GM21576 (cell line): ENCODE results near the gene UBE2E2.
"Not testable (repeated sequence)": the region's sequence is repeated elsewhere in the genome, so short reads cannot be mapped to it uniquely, and the experiment has no call there.

Source experiments
- ATAC-seq: cut with Tn5 transposase; IDR thresholded peaks from one replicate; pipeline ENCODE4 v1.9.1; 2021; ENCODE audit warnings: mild to moderate bottlenecking, moderate library complexity; ENCODE audit not compliant: unreplicated experiment

Gene UBE2E2

DNA sequence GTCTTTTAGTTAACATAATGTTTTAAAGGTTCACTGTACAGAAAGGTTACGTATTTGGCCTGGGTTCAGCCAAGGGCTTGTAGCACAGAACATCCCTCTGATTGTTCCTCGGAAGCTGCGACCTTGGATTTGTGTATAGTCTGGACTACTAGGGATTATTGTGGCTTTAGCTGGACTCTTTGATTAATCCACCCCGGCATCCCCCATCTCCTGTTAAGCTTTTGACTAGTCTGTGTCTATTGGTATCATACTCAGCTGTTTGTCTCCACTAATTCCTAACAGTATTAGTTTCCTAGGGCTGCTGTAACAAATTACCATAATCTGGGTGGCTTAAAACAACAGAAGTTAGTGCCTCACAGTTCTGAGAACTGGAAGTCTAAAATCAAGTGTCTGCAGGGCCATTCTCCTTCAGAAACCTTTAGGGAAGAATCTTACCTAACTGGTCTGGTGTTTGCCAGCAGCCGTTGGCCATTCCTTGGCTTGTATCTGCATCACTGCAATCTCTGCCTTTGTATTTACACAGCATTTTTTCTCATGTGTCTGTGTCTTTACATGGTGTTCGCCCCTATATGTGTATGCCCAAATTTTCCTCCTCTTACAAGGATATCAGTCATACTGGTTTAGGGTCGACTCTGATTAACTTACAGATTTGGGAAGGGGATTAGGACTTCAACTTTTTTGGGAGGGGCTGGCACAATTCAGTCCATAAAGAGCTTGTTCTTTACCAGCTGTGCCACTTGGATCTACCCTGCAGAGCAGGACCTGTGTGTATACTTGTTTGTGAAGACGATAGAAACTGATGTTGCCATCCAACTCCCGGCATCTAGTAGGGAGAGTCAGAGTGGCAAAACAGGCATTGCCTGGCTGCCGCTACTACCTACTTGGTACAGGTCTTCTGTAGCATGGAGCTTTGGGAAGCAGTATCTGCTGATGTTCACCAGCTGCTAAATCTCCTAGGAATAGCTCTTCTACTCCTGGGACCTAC lies 117.8 kb downstream of the UBE2E2 start:
- ATAC-seq, result no peak

DNA sequence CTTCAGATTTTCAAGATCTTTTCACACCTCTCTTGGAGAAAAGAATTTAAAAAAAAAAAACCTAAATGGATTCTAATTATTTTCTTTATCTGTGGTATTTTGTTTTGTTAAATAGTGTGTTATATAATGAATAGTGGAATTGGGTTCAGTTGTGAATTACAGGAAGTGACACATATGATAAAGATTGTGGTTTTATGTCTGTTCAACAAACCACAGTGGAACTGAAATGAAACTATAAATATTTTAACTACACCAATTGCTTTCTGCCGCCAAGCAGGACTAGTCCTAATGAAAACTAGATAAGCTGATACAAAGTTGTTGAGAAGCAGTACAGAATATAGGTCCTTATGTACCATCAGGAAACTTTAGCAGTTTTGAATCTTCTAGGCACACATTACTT lies 121.6 kb downstream of the UBE2E2 start:
- peak; percentile 53 for ATAC-seq

GRCh38 chr3:23325466-23326065 lies 122.4 kb downstream of the UBE2E2 start:
- ATAC-seq, result peak; percentile 65

DNA sequence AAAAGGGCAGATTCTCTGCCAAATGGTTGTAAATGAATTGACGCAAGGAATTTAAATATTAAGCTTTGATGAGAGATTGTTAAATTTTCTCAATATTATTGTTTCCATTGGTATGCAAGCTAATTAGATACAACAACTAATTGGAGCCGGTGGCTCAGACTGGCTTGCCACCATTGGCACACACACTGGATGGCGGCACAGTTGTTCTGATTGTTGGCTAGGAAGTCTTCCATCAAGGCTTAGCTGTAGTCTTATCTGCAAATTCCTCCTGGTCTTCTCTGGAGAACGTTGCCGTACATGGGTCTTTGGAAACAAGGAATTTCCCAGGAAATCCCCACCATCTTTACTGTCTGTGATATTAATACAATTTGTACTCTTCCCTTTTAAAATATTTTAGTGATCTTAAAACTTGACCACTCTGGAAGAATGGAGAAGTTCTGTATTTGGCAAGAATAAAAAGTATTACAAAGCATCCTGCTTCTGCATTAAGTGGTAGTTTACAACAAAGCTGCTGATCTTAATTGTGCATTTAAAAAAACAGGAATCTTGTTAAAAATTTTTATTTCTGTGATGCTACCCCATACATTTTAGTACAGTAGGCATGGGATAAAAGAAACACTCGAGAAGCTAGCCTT lies 126.5 kb downstream of the UBE2E2 start:
- no peak for ATAC-seq

DNA sequence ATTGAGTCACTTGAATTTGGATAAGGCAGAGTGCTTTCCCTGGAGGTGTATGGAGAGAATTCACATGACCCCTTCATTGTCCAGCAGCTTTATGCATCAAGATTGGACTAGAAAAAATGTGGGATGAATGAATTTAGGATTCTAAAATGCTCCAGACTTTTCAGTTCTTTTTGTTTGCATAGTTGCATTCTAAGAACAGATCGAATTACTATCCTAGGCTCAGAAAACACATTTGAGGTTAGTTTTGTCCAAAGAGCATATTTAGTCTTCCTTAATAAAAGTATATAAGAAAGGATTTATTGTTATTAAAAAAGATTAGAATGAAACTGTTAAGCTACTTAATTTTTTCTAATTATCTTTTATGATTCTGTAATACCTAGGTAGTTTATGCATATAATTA lies 127.4 kb downstream of the UBE2E2 start:
- no peak for ATAC-seq

- ATAC-seq, result no peak
Measured at GRCh38 chr3:23331141-23331935, 128.2 kb downstream of the UBE2E2 start.

GRCh38 chr3:23333633-23334032 lies 130.5 kb downstream of the UBE2E2 start:
- ATAC-seq, result no peak

DNA sequence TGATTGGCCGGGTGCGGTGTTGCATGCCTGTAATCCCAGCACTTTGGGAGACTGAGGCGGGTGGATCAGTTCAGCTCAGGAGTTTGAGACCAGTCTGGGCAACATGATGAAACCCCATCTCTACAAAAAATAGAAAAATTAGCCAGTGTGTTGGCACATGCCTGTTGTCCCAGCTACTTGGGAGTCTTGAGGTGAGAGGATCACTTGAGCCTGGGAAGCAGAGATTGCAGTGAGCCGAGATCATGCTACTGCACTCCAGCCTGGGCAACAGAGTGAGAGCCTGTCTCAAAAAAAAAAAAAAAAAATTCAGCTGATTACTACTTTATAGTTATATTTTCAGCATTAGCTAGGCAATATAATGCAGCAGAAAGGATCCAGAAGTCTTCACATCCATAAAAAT lies 133.7 kb downstream of the UBE2E2 start:
- not testable (repeated sequence) for ATAC-seq

- peak; percentile 74 for ATAC-seq
Measured at GRCh38 chr3:23341147-23341838, 138.2 kb downstream of the UBE2E2 start.

GRCh38 chr3:23342343-23342742 lies 139.2 kb downstream of the UBE2E2 start:
- ATAC-seq, result no peak

DNA sequence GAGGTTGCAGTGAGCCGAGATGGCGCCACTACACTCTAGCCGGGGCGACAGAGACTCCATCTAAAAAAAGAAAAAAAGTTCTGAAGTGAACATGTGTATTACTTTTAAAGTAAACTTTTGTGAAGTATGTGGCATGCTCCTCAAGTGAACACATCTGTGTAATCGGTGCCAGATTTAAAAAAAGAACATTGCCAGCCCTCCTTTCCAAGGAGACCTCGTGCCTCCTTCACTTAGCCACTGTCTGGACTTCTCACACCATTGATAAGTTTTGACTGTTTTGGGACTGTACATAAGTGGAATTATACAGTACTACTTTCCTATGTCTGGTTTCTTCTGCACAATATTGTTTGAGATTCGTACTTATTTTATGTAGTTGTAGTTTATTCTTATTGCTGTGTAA lies 140.4 kb downstream of the UBE2E2 start:
- ATAC-seq, result no peak

DNA sequence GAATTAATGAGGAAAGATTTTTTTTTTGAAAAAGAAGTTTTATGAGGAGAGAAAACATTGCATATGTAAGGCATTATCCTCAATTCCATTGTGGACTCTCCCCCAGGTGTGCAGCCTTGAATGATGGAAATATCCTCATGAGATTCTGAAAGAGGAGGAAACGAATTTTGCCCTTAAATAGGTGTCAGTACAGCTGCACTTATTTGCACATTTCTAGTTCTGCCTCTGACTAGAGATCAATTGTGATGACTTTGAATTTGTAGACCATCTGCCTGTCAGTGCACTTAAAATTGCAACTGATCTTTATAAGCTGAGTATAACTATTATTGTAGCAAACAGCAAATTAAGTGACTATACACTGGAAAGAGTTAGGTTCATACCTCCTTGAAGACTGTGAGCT lies 141.8 kb downstream of the UBE2E2 start:
- ATAC-seq, result no peak

- ATAC-seq, result not testable (repeated sequence)
Measured at GRCh38 chr3:23349444-23349843, 146.3 kb downstream of the UBE2E2 start.

DNA sequence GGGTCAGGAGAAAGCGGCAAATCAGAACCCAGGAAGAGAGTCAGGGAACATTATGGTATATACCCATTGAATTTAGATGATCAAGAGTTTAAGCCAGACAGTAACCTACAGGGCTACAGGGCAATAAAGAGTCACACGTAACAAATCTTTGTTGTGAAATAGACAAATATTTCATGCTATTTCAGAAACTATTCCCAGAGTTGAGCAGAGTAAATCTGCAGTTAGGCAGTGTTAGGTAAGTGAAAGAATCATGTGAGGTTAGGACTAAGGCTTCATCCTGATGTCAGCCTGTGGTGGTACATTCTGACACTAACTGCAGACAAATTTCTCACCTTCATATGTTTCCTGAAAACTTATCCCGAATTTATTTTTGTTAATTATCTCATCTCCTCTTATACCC lies 153.0 kb downstream of the UBE2E2 start:
- no peak for ATAC-seq

- no peak for ATAC-seq
Measured at GRCh38 chr3:23356923-23357322, 153.8 kb downstream of the UBE2E2 start.

DNA sequence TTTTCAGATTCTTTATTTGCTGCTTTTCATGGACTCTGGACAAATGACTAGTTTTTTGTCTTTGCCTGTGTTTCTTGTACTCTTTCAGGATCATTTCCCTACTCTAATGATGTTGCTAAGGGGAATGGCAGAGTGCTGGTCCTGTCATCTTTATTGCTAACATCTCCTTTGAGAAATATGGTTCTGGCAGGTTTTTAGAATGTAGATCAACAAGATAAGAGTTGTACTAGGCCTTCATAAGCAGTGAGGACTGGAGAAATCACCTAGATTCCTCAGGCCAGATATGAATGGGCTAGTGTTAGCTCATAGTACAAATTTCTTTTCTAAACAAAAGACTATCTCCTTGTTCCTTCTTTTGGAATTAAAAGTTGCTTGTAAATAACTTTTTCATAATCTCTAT lies 156.0 kb downstream of the UBE2E2 start:
- ATAC-seq, result no peak

GRCh38 chr3:23365066-23365465 lies 161.9 kb downstream of the UBE2E2 start:
- no peak for ATAC-seq

- no peak for ATAC-seq
Measured at GRCh38 chr3:23368731-23369130, 165.6 kb downstream of the UBE2E2 start.

- no peak for ATAC-seq
Measured at GRCh38 chr3:23372285-23372684, 169.2 kb downstream of the UBE2E2 start.

DNA sequence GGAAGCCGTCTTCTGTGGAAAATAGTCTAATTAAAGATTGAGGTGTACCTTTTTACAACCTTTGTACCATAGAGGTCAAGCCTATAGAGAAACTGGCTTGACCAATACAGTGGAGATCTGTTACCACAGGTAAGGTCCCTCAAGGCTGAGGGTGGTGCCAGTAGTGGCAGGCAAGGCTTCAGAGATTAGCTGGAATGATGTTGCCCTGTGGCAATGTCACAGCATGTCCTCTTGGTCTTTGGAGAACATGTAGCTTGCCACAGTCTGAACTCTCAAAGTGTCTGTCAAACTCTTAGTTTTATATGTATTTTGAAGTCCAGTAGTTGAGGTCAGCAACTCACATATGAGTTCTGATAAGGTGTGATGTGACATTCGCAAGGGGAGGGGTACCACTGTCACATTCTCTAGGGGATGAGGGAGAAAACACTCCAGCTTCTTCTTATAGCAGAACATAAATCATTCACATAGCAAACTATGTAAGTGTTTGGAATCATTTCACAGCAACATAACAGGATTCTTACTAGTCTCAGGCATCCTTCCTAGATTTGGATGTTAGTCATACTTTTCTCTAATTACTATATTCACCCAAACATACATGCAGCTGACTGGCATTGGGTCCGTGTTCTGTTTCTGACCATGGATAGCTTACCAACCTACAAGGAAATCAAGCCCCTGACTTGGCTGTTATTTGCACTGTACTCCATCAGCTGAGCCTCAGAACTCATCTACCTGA lies 173.6 kb downstream of the UBE2E2 start:
- ATAC-seq, result no peak
